IMR-90 (cell line): ENCODE data around the gene ABHD5. TPM values are rescaled to one million over a fixed set of nuclear protein-coding genes. Genes with fewer than 3 reads are reported as not detected.

Source experiments
- ATAC-seq: fragments of 200-7000 bp; cut with Tn5 transposase; 2 replicates; pipeline ENCODE4 v1.9.1; 2020; ENCODE audit warnings: low read depth, mild to moderate bottlenecking, moderate library complexity
- BruUV-seq: library from RNA; stranded (reverse); fragments of 400-500 nt; replicated peaks from 2 replicates; lab custom pipeline; 2021; lab: Mats Ljungman, UMichigan
- CTCF ChIA-PET: fragments of 300-600 bp; formaldehyde crosslinking; extraction: SDS; loops from one replicate; lab custom pipeline; 2021; ENCODE audit warnings: antibody characterized with exemption; lab: Yijun Ruan, JAX
- POLR2A ChIA-PET: fragments of 300-600 bp; sonication (Branson Sonifier 250); formaldehyde crosslinking; loops from one replicate; lab custom pipeline; 2022; ENCODE audit warnings: antibody characterized with exemption; ENCODE audit not compliant: unreplicated experiment; lab: Charles Lee
- DNase-seq: peaks from one replicate; pipeline ENCODE4 v3.0.0; 2013
- H2AFZ ChIP-seq: replicated peaks from 2 replicates; pipeline ENCODE3; 2013; ENCODE audit warnings: low read length, mild to moderate bottlenecking; ENCODE audit not compliant: poor library complexity
- H2AK5ac ChIP-seq: 2 replicates; pipeline ENCODE4 v1.6.1; 2013; ENCODE audit warnings: low read depth, low read length, inconsistent platforms
- H2AK9ac ChIP-seq: replicated peaks from 2 replicates; pipeline ENCODE3; 2013; ENCODE audit warnings: mild to moderate bottlenecking, low read depth, low read length, moderate library complexity; ENCODE audit not compliant: poor library complexity
- H2BK120ac ChIP-seq: 2 replicates; pipeline ENCODE4 v1.6.1; 2013; ENCODE audit warnings: low read depth, low read length, inconsistent platforms
- H2BK15ac ChIP-seq: 3 replicates; pipeline ENCODE4 v1.6.1; 2013; ENCODE audit warnings: low read depth, low read length, inconsistent platforms
- H2BK20ac ChIP-seq: 2 replicates; pipeline ENCODE4 v1.6.1; 2013; ENCODE audit warnings: low read depth, mild to moderate bottlenecking, inconsistent platforms, low read length, moderate library complexity
- H2BK5ac ChIP-seq: 2 replicates; pipeline ENCODE4 v1.6.1; 2013; ENCODE audit warnings: mild to moderate bottlenecking, low read depth, low read length, inconsistent platforms; ENCODE audit not compliant: poor library complexity, severe bottlenecking
- H3K14ac ChIP-seq: replicated peaks from 2 replicates; pipeline ENCODE4 v1.6.1; 2013; ENCODE audit warnings: low read depth, low read length, inconsistent platforms
- H3K18ac ChIP-seq: 2 replicates; pipeline ENCODE4 v1.6.1; 2013; ENCODE audit warnings: low read depth, low read length, control low read depth
- H3K23ac ChIP-seq: 2 replicates; pipeline ENCODE4 v1.6.1; 2013; ENCODE audit warnings: low read depth, low read length, inconsistent platforms
- H3K27ac ChIP-seq: 2 replicates; pipeline ENCODE4 v1.5.1; 2013; ENCODE audit warnings: mild to moderate bottlenecking, control low read depth, low read length; ENCODE audit not compliant: insufficient read depth
- H3K27me3 ChIP-seq: 2 replicates; pipeline ENCODE4 v1.6.1; 2013; ENCODE audit warnings: low read length; ENCODE audit not compliant: control insufficient read depth, insufficient read depth
- H3K36me3 ChIP-seq: 2 replicates; pipeline ENCODE4 v1.6.1; 2013; ENCODE audit warnings: low read length, mixed read lengths; ENCODE audit not compliant: control insufficient read depth, insufficient read depth
- H3K4ac ChIP-seq: 2 replicates; pipeline ENCODE4 v1.6.1; 2013; ENCODE audit warnings: low read depth, low read length, inconsistent platforms
- H3K4me1 ChIP-seq: 2 replicates; pipeline ENCODE4 v1.6.1; 2013; ENCODE audit warnings: low read length, mixed read lengths; ENCODE audit not compliant: control insufficient read depth, insufficient read depth
- H3K4me2 ChIP-seq: 2 replicates; pipeline ENCODE4 v1.6.1; 2013; ENCODE audit warnings: low read depth, mild to moderate bottlenecking, control low read depth, low read length, moderate library complexity
- H3K4me3 ChIP-seq: 2 replicates; pipeline ENCODE4 v1.5.1; 2013; ENCODE audit warnings: low read depth, mild to moderate bottlenecking, control low read depth, low read length, moderate library complexity; ENCODE audit not compliant: insufficient read depth
- H3K56ac ChIP-seq: 2 replicates; pipeline ENCODE4 v1.6.1; 2013; ENCODE audit warnings: low read length, inconsistent platforms; ENCODE audit not compliant: insufficient read depth; ENCODE audit errors: extremely low read depth
- H3K79me1 ChIP-seq, 2 experiments: 2 replicates each; pipeline ENCODE4 v1.6.1; 2013; ENCODE audit warnings: low read length in 2 of 2, inconsistent platforms in 1 of 2, low read depth in 1 of 2
- H3K9ac ChIP-seq: 2 replicates; pipeline ENCODE4 v1.6.1; 2013; ENCODE audit warnings: low read depth, low read length, control low read depth
- H3K9me1 ChIP-seq: 2 replicates; pipeline ENCODE4 v1.6.1; 2013; ENCODE audit warnings: low read length, inconsistent platforms; ENCODE audit not compliant: insufficient read depth
- H3K9me3 ChIP-seq: 2 replicates; pipeline ENCODE4 v1.6.1; 2013; ENCODE audit warnings: low read length; ENCODE audit not compliant: control insufficient read depth, insufficient read depth
- H4K20me1 ChIP-seq: 2 replicates; pipeline ENCODE4 v1.6.1; 2013; ENCODE audit warnings: low read length, inconsistent platforms; ENCODE audit not compliant: insufficient read depth
- H4K5ac ChIP-seq: 2 replicates; pipeline ENCODE4 v1.6.1; 2013; ENCODE audit warnings: mild to moderate bottlenecking, low read depth, low read length, control low read depth
- H4K8ac ChIP-seq, 2 experiments: 2 replicates each; pipeline ENCODE4 v1.6.1; 2013; ENCODE audit warnings: low read depth in 2 of 2, low read length in 2 of 2, control low read depth in 1 of 2, inconsistent platforms in 1 of 2
- H4K91ac ChIP-seq: 2 replicates; pipeline ENCODE4 v1.6.1; 2013; ENCODE audit warnings: low read depth, low read length, inconsistent platforms; ENCODE audit not compliant: insufficient read depth
- CEBPB ChIP-seq: IDR thresholded peaks from 2 replicates; pipeline ENCODE4 v1.6.1; 2012; ENCODE audit warnings: low read depth, low read length, improper control_type of control experiment
- FOS ChIP-seq: fragments of 150-350 bp; IDR thresholded peaks from 2 replicates; pipeline ENCODE4 v1.6.1; 2016; ENCODE audit warnings: low read depth, low read length
- MAFK ChIP-seq: IDR thresholded peaks from 2 replicates; pipeline ENCODE4 v1.6.1; 2012; ENCODE audit warnings: low read depth, low read length, improper control_type of control experiment
- MAZ ChIP-seq: IDR thresholded peaks from 2 replicates; pipeline ENCODE4 v1.6.1; 2012; ENCODE audit warnings: low read depth, mild to moderate bottlenecking, low read length, improper control_type of control experiment, moderate library complexity, borderline replicate concordance
- NFE2L2 ChIP-seq: fragments of 150-350 bp; IDR thresholded peaks from 2 replicates; pipeline ENCODE4 v1.6.1; 2016; ENCODE audit warnings: low read depth, mild to moderate bottlenecking, low read length
- RFX5 ChIP-seq: IDR thresholded peaks from 2 replicates; pipeline ENCODE4 v1.8.0; 2012; ENCODE audit warnings: low read depth, mild to moderate bottlenecking, low read length, moderate library complexity
- SMC3 ChIP-seq: fragments of 150-350 bp; IDR thresholded peaks from 2 replicates; pipeline ENCODE4 v1.6.1; 2016; ENCODE audit warnings: low read depth, mild to moderate bottlenecking, antibody characterized with exemption, low read length, moderate library complexity
- whole genome bisulfite sequencing, 2 experiments: methylation state at CpG; one replicate each; pipeline versions ENCODE4 v1.1.5 to v1.1.7; 2013; ENCODE audit warnings: missing lambda C conversion rate in 2 of 2; ENCODE audit not compliant: insufficient read length in 1 of 2; ENCODE audit errors: extremely low coverage in 2 of 2; 5-methylcytosine and 5-hydroxymethylcytosine counted together
- dilution Hi-C: fragments of 300-500 bp; cut with HindIII; formaldehyde crosslinking; loops from one replicate; pipeline ENCODE4 v1.14.3; 2018; ENCODE audit warnings: low sequenced_read_pairs; ENCODE audit not compliant: unreplicated experiment
- in situ Hi-C: fragments of 300-500 bp; cut with MboI; formaldehyde crosslinking; loops from 3 replicates; pipeline ENCODE4 v1.14.3; 2019; ENCODE audit warnings: low sequenced_read_pairs, inconsistent platforms, mixed read lengths
- intact Hi-C: fragments of 100-400 bp; cut with micrococcal nuclease; formaldehyde crosslinking; loops from 2 replicates; pipeline ENCODE4 v1.10.0; 2022
- polyA plus RNA-seq, 3 experiments: library from polyadenylated mRNA; depleted of rRNA; stranded (reverse); fragments of >200 nt; gene quantifications; 2 replicates each; pipeline ENCODE4 v1.2.3, GENCODE V29; 2012; ENCODE audit warnings: low replicate concordance in 1 of 3
- total RNA-seq: library from RNA; depleted of rRNA; stranded (reverse); fragments of >200 nt; gene quantifications from 2 replicates; pipeline ENCODE4 v1.2.3, GENCODE V29; 2012

Gene ABHD5
- total and polyA plus RNA-seq, 2 of the 4 experiments (the other 2 are of a cell fraction) = 15.8 to 33.2 TPM

DNA sequence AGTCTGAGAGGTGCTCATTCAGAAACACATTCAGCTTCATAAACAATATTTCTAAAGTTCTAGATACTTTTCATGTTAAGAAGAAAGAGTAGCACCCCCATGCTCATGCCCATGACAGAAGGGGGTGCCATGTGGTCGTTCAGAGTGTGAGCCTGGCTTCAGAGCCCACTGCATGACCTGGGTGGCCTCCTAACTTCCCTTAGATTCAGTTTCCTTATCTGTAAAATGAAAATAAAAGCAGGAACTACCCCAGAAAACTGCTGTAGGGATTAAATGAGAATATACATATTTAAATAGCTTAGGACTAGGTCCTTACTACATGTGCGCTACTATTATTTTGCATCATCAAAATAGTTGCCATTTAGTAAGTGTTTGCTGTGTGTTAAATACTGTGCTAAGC is 69.2 kb downstream of the ABHD5 start (continued):
- TF ChIP-seq MAFK (no peak), RFX5 (no peak), FOS (no peak)

DNA sequence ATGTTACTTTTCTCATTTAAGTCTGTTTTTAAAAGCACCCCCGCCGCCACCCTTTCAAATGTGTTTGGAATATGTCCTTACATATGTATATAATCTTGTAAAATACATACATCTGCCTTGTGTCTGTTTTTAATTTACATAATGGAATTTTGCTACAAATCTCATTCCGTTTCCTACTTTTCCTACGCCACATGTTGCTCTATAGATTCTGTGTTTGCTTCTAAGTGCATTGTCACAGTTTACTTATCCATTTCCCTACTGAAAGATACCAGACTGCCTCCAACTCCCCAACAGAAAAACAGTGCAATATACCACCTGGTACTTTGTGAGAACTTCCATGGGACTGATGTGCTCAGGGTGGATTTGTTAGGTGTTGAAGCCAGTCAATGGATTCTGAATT is 70.2 kb downstream of the ABHD5 start:
- H3K14ac ChIP-seq = peak overlapping the region; percentile 40; the same call in 1 of the 2 replicates
- dilution Hi-C loops (no loop called here), in situ Hi-C loops (no loop called here), intact Hi-C loops (no loop called here)
- H3K79me1 ChIP-seq = 0 out of 4 replicates have a peak, but pooled peaks cover 0 to 2% of the 10 kb centered on the region in 2 experiments
- no peak overlapping the region for H3K4me3 ChIP-seq
- H2AFZ ChIP-seq = no peak overlapping the region
- H3K27ac ChIP-seq = no peak overlapping the region
- no peaks in the 10 kb centered on the region for H3K36me3 ChIP-seq
- ChIA-PET POLR2A (no interaction called here), CTCF (no interaction called here)
- no peak overlapping the region for H3K9ac ChIP-seq
- no peak overlapping the region; the same call in 1 of the 2 replicates for H3K18ac ChIP-seq
- no peak overlapping the region; the same call in 1 of the 2 replicates for H2AK5ac ChIP-seq
- BruUV-seq = no TSS peak
- ATAC-seq (no peak), DNase-seq (no peak)
- H2AK9ac ChIP-seq = no peak overlapping the region
- no CpG with 5 or more reads among the region's 4 CpGs for WGBS, 2 experiments
- H3K9me3 ChIP-seq = no peaks in the 10 kb centered on the region
- peak overlapping the region in 1 of 2 experiments; percentile 35; a peak in 1 of 4 replicates for H4K8ac ChIP-seq
- peak overlapping the region; percentile 62; the same call in 1 of the 2 replicates for H3K4ac ChIP-seq
- peak overlapping the region; percentile 66; the same call in 1 of the 2 replicates for H2BK120ac ChIP-seq
- 0 out of 2 replicates have a peak overlapping the region, but pooled peaks have one; percentile 20 for H4K91ac ChIP-seq
- H3K4me2 ChIP-seq = no peak overlapping the region
- no peak for TF ChIP-seq MAZ
- TF ChIP-seq SMC3 = no peak
- no peak for TF ChIP-seq CEBPB
- no peak for TF ChIP-seq MAFK
- no peak for TF ChIP-seq NFE2L2
- peaks cover 31% of the 10 kb centered on the region for H3K4me1 ChIP-seq
- no peaks in the 10 kb centered on the region for H4K20me1 ChIP-seq
- H3K27me3 ChIP-seq = no peaks in the 10 kb centered on the region
- peak overlapping the region; percentile 55; the same call in 1 of the 3 replicates for H2BK15ac ChIP-seq
- no peak overlapping the region for H3K23ac ChIP-seq
- H3K9me1 ChIP-seq = peaks cover 22% of the 10 kb centered on the region
- H2BK5ac ChIP-seq = no peak overlapping the region
- H4K5ac ChIP-seq = no peak overlapping the region
- no peak overlapping the region for H3K56ac ChIP-seq
- H2BK20ac ChIP-seq = peak overlapping the region; percentile 82
